ENCODE results near the gene GP5.

The GP5 gene

DNA sequence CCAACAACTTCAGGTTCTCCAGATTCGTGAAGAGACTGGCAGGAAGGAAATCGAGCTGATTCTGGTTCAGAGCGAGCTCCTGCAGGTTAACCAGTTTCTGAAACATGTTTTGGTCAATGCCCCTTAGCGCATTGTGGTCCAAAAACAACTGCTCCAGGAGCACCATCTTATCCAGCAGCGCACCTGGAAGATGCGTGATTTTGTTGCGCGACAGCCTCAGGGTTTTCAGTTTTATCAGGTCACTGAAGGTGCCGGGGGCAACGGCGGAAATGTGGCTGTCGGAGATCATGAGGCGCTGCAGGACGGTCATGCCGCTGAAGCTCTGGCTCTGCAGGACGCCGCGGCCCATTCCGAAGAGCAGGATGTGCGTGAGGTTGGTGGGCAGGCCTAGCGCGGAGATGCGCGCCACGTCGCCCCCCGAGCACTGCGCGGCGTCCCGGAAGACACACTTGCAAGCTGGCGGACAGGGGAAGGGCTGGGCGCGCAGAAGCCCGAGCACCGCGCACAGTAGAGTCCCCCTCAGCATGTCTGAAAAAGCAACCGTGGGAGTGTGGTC, 1.2 kb downstream of the GP5 start:
- DNase-seq (ENCODE audit: low read depth): no peak

DNA sequence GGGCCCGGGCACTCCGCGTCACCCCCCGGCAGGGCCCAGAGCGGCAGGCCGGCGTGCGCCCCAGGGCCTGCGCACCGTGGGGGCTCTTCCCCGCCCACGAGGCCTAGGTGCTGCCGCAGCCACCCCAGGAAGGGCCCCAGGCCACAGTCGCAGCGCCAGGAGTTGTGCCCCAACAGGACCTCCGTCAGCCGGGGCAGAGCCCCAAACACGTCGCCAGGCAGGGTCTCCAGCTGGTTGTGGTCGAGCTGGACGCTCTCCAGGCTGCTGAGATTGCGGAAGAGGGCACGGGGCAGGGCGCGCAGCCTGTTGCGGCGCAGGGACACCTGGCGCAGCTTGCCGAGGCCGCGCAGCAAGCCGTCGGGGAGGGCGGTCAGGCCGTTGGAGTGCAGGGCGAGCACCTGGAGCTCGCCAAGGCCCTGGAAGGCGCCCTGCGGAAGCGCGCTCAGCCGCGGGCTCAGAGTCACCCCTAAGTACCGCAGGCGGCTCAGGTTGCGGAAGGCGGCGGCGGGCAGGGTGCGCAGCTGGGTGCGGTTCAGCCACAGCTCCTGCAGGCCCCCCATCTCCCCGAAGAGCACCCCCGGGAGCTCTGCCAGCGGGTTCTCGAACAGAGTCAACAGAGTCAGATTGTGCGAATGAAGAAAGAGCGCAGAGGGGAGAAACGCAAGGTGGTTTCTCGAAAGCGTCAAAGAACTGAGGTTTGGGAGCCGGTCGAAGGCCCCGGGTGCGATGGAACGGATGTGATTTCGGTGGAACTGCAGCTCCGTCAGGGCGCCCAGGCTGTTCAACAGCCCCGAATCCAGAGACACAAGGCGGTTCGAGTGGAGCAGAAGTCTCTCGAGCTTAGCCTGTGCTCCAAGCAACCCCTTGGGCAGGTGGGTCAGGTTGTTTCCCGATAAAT, 2.0 kb downstream of the GP5 start:
- DNase-seq (ENCODE audit: low read depth): no peak

DNA sequence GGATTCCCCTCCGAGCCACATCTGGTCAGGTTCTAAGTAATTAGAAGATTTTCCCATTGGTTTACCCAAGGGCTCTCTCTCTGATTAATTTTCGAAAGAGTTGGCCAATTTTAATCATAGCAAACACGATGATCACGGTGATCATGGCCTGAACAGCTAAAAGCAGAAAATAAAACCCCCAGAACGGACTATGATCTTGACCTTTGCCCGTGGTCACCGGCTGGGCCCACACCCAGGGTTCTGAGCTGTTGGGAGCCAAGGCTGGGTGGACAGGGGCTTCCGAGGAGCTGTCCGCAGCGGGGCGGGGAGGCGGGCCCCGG, 2.6 kb downstream of the GP5 start:
- DNase-seq (ENCODE audit: low read depth): no peak

DNA sequence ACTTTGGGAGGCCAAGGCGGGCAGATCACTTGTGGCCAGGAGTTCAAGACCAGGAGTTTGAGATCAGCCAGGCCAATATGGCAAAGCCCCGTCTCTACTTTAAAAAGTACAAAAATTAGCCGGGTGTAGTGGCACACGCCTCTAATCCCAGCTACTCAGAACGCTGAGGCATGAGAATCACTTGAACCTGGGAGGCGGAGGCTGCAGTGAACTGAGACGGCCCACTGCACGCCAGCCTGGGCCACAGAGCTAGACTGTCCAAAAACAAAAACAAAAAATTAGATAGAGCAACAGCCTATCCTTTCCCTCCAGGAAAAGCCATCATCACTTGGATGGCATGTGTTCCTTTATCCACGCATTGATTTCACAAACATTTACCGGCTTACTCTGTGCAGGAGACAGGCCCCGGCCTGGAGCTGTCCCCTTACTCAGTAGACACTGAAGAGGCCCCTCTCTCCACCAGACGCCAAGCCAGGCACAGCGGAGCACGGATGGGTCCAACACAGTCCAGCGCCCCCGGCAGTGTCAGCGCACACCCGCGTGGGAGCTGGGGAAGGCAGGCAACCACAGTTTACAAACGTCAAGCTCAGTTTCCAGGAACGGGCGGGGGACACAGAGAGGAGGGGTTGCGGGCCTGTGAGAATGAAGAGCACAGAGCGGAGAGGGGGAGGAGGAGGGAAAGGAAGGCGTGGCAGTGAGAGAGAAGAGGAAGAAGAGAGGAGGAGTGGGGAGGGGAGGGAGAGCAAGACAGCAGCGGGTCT, 3.1 kb downstream of the GP5 start:
- DNase-seq (ENCODE audit: low read depth): peak; percentile 23

DNA sequence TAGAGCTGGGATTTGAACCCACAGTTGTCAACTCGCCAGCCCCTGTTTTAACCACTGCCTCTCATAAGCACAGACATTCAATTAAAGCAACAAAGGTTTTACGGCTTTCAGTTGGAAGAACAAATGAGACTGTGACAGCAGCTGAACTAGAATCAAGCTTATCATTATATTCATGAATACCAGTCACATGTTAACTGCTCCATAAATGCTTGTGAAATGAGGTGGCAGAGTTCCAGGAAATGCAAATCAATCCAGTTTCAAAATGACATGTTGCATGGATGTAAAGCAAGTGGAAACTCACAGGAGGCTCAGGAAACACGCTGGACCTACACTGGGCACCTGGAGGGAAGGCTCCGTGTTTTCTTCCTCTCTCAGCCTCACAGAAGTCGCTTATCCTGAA, 3.9 kb downstream of the GP5 start:
- DNase-seq (ENCODE audit: low read depth): no peak

DNA sequence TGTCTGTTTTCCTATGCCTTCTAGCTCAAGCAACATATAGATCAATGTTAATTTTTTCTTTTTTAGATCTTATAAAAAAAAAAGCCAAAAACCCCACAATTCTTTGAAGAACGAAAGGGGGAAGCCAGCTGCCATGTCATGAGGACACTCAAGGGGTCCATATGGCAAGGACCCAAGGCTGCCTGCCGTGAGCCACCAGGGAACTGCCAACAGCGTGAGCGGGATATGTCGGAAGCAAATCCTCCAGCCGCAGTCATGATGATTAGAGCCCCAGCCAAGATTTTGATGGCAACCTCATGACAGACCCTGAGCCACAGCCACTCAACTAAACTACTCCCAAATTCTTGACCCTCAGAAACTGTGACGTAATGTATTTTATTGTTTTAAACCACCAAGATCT, 6.5 kb downstream of the GP5 start:
- no peak for DNase-seq (ENCODE audit: low read depth)

DNA sequence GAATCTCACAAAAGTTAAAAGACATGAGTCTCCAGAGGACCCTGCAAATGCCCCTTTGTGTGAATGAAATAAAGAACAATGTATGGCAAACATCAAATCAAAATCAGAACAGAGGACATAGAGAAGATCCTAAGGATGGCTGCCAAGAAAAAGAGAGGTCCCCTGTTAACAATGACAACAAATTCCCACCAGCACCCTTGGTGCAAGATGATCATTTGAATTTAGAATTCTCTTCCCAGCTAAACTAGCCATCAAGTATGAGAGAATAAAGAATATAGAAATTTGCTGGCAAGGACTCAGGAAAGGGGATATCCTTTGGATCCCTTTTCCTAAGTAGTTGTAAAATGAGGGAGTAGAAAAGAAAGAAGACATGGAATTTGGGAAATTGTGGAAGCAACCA, 8.2 kb downstream of the GP5 start:
- no peak for DNase-seq (ENCODE audit: low read depth)

DNA sequence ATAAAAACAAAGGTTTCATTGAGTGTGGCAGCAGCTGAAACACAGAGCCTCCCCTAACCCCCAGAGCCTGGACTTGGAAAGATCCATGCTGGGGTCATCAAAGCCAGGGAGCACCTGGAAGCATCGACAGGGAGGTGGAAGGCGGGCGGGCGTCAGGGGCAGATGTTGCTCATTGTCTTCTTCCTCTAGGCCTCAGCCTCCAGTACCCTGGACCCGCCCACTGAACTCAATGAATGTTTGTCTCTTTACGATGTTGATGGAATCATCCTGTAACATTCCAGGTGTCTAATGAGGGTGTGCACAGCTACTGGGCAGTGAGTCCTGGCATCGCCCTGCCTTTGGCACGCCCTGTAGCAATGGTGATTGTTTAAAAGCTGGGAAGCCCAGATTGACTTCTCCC, 9.8 kb downstream of the GP5 start:
- DNase-seq (ENCODE audit: low read depth): no peak

DNA sequence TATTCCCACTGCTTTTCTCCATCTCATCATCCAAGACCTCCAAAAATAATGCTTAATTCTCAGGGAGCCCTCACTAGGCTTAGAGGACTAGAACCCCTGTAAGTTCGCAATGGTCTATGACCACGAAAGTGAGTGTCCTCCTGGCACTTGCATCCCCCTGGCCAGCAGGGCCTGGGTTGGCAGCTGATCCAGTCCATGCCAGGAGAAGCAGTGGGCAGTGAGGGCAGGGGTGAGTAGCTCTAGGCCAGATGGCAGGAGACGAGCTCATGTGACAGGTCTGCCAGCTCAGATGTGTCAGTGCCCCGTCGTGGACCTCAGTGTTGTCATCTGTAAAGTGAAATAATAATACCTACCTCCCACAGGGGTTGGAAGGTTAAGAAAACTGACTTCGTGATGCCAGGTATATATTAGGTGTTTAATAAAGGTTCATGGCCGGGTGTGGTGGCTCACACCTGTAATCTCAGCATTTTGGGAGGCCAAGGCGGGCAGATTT, 11.1 kb downstream of the GP5 start:
- no peak for DNase-seq (ENCODE audit: low read depth)

DNA sequence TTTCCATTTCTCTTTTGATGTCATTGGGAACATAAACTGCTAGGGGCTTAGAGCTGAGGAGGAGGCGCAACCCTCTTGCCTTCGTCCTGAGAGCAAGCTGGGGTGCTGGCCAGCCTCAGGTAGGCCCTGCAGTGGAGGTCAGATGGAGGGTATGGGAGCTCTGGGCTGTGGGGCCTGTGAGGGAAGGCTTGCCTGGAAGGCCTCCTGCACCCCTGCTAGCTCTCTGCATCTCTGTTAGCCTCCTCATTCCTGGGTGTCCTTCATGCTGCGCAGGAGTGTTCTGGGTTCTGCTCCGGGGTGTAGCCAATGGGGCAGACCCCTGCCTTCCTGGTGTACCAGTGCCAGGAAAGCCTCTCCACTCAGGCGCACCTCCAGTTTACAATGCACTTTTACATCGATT, 11.8 kb downstream of the GP5 start:
- no peak for DNase-seq (ENCODE audit: low read depth)

DNA sequence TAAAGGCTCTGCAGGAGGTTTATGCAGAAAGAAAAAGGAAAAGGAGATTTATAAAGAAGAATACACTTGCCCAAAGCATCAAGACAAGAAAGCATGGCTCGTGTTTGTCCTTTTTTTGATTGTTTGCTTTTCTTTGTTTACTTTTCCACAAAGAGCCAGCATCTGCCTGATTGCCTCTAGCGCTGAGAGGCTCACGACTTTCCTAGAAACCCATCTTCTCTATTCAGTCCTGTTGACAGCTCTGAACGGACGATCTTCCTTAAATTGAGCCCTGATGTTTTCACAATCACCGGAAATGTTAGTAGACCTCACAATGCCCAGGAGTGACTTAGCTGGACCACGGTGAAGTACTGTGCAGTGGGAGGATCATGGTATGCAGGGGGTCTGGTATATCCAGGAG, 12.4 kb downstream of the GP5 start:
- DNase-seq (ENCODE audit: low read depth): no peak

DNA sequence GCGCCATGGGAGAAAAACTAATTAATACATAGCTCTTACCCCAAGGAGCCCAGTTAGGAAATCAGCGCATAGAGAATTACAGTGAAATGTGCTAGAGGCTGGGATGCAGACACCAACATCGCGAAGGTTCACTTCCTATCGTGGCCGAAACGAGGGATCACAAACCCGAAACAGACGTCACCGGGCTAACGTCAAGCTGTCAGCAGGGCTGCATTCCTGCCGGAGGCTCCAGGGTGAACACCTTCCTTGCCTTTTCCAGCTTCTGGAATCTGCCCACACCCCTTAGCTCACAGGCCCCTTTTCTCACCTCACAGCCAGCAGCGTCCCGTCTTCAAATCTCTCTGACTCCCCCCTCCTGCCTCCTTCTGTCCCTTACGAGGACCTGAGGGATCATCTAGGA, 13.0 kb downstream of the GP5 start:
- no peak for DNase-seq (ENCODE audit: low read depth)

DNA sequence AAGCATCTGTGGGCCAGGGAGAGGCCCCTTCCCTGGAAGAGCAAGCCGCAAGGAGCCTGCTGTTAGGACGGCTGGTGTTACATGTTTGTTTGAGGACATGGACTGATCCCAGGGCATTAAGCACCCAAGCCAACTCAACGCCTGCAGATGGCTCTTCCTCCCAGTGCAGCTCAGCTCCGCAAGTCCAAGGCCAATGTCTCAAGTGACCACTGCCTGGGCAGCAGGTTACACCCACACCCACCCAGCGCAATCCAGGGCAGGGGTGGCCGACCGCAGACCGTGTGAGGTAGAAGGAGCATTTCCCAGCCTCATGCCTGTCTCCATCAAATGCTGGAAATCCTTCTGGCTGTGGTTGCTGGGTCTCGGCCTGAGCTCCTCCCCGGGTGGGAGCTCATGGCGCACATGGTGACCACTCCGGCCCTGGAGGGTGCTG, 14.5 kb downstream of the GP5 start:
- DNase-seq (ENCODE audit: low read depth): no peak

DNA sequence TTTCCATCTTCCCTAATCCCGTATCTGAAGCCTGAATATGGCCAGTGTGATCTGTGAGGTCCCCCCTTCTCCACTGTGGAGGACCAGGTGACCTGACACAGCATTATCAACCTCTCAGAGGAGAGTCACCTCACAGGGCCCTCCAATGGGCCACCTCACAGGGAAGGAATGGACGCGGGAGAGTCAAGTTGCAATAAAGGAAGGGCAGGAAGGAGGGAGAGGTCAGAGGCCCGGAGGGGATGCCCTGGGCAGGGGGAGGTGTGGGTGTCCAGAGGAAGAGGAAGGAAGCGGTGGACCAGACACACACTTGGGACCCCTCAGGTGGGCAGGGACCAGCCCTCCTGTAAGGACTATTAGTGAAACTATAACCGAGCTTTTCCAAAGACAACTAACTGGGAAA, 14.9 kb downstream of the GP5 start:
- DNase-seq (ENCODE audit: low read depth): no peak

DNA sequence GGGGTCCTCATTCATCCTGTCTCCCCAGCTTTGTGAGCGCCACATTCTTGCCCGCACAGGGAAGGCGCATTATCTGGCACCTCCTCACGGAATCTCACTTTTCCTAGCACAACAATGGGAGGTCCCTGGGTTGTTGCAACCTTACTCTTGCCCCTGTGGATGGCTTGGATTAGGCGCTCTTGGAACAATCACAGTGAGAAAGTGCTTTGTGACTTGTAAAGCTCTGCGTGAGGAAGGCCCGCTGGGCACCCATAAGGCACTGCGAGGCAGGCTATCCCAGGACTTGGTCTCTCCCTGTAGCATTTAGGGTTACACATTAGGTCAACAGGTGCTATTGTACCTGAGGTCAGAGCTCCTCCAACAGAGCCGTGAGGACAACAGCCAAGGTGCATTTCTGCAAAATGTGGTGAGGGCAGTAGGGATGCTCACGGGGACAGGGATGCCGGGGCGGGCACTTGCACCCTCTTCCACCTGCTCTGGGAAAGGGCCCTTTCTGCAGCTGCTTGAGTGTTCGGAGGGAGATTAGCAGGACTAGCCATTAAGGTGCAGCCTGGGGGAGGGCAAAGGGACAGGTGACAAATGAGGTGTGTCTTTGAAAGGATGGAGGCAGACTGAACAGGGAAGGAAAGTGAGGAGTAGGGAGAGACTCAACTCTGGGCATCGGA, 15.7 kb downstream of the GP5 start:
- DNase-seq (ENCODE audit: low read depth): no peak

DNA sequence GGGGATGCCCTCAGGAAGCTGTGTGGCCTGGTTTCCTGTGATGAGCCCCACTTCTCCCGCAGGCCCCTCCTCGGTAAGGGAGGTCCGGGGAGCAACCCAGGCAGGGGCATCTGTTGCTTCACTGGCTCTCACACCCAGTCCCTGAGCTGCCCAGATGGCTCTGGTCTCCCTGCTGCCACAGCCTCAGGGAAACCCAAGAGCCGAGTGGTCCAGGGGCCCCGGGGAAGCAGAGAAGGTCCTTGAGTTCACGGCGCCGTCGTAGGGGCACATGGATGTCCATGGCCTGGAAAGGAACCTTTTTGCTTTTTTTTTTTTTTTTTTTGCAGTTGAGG, 16.2 kb downstream of the GP5 start:
- no peak for DNase-seq (ENCODE audit: low read depth)

DNA sequence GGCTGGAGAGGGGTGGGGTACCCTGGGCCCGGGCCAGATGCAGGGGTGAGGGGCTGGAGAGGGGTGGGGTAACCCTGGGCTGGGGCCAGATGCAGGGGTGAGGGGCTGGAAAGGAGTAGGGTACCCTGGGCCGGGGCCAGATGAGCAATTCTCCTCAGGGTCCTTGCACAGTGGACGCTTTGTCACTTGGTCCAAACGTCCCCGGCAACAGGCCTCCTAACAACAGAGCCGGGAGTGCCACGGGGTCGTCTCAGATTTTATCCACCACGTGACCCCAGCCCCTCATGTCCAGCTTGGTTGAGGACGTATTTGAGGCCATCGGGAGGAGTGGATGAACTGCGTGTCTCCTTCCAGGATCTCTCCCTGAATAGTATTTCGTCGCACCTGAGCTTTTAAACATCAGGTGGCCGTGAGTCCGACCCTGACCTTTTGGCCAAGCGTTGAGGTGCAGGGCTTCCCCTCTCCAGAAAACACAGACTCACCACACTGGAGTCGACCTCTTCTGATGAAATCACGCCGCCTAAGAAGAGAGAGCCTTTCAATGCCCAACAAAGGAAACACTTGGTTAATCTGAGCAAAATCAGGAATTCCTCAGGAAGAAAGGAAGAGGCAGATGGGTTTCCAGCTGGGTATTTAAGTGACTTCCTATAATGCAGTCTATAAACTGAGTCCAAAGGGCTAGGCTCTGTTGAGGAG, 16.7 kb downstream of the GP5 start:
- DNase-seq (ENCODE audit: low read depth): no peak

DNA sequence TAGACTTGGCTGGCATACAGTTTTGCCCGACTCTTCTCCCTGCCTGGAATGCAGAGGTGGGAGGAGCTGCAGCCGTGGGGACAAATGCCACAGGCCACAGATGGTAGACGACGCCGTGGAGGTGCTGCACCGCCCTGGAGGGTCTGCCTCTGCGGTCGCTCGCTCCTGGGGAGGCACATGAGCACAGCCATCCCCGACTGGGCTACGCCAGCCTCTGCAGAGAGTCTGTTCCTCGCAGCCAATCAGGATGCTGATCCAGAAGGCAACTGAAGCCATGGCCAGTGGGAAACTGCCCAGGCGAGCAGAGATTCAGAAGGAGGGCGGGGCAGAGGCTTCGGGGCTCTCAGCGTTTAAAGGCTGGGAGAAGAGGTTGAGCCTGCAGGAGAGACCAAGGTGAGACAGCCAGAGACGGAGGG, 17.6 kb downstream of the GP5 start:
- DNase-seq (ENCODE audit: low read depth): no peak

DNA sequence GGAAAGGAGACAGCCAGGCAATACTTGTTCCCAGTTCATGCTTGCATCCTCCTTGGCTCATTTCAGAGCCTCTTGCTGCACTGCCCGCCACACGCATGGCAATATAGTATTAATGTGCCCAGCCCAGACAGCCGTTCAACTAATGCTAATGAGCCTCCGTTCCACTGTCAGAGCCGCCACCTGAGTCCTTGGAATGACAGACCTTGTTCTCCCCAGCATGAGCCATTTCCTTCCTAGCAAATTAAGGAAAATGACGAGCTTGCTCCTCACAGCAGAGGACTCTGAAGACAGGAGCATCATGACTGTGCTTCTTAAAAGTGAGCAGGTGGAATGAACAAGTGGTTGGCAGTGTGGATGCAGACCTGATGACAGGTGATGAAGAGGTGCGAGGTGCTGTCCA, 18.7 kb downstream of the GP5 start:
- DNase-seq (ENCODE audit: low read depth): no peak

DNA sequence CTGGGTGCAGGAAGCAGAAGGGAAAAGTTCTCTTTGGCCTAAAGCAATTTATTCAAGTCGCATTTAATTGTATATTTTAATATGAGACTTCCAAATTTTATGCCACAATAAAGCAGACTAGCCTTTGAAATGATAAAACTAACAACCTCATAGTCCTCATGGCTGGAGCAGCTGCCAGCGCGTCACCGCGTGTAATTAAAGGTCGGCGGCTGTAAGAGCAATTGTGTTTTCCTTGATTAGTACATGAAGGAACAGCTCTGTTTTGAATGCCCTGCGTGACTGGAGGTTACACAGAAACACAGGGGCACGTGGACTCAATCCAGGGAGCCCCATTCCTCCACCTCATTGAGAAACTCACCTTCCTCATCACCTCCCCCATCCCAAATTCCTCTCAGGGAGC, 19.4 kb downstream of the GP5 start:
- no peak for DNase-seq (ENCODE audit: low read depth)

DNA sequence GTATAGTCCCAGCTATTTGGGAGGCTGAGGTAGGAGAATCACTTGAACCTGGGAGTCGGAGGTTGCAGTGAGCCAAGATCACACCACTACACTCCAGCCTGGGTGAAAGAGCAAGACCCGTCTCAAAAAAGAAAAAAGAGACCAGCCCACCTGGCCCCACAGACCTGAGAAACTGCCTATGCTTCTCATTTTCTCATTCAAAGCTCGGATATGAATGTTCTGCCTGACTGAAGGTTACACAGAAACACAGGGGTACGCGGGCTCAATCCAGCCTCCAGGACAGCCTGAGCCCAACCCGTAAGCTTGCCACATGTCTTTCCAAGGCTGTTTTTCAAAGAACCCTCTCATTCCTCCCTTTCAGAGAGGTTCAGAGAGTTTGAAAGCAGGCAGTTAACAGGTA, 19.8 kb downstream of the GP5 start:
- no peak for DNase-seq (ENCODE audit: low read depth)

DNA sequence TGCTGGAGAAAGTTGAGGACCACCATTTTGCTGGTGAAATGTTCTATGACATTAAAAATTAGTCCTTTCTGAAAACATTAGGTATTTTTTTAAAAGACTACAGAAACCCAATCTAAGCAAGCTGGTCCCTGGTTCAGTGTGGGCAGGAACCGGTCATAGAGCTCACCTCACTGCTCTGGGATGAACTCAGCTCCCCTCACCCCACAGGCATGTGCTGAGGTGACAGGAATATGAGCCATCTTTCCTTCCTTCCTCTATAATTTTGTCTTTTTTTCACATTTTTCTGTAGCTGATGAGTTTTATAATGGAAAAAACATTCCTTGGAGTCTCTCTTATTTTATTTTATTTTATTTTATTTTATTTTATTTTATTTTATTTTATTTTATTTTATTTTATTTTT, 21.4 kb downstream of the GP5 start:
- DNase-seq (ENCODE audit: low read depth): no peak
